ENCODE data around the gene CKB.

DNA sequence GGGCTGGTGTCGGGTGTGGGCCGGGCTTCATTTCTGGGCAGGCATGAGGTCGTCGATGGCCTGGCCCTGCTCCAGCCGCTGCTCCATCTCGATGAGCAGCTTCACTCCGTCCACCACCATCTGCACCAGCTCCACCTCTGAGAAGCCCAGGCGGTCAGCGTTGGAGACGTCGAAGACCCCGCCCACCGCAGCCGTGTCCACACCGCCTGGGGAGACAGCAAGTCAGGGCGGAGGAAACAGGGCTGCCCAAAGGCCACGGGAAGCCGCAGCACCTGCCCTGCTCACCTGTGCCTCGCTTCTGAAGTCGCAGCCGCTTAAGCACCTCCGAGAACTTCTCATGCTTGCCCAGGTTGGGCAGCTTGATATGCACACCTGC, 2.8 kb downstream of the CKB start:
- TF ChIP-seq CTCF (optimal IDR thresholded peaks at IDR 0.05 in 1 of 3, IDR thresholded peaks at IDR 0.05 in 1 of 3, conservative IDR thresholded peaks at IDR 0.05 in 1 of 3; ENCODE audit: extremely low read depth in 1 of 3, insufficient read depth in 2 of 3, low read length in 3 of 3): no peak
- no peak for TF ChIP-seq EZH2 (IDR thresholded peaks at IDR 0.05; ENCODE audit: low read length)
